Endodermal cell (in vitro differentiated cells): ENCODE measurements around the gene RPL19. TPM values are rescaled to one million over a fixed set of nuclear protein-coding genes. Genes with fewer than 3 reads are reported as not detected.

ENCODE experiments used
- DNase-seq: peaks from one replicate; pipeline ENCODE4 v3.0.0-alpha.2; 2017
- H3K27ac ChIP-seq: 2 replicates; pipeline ENCODE4 v1.5.1; 2013; ENCODE audit warnings: mild to moderate bottlenecking, low read depth, low read length, moderate library complexity
- H3K27me3 ChIP-seq: 2 replicates; pipeline ENCODE4 v1.6.1; 2013; ENCODE audit warnings: mild to moderate bottlenecking, low read length, moderate library complexity; ENCODE audit not compliant: insufficient read depth, control insufficient read depth, poor library complexity, severe bottlenecking
- H3K36me3 ChIP-seq: 2 replicates; pipeline ENCODE4 v1.7.0; 2013; ENCODE audit warnings: mild to moderate bottlenecking, low read length, moderate library complexity; ENCODE audit not compliant: control insufficient read depth, insufficient read depth
- H3K4me1 ChIP-seq: one replicate; pipeline ENCODE4 v1.7.0; 2013; ENCODE audit warnings: low read length; ENCODE audit not compliant: control insufficient read depth, insufficient read depth
- H3K4me3 ChIP-seq: 2 replicates; pipeline ENCODE4 v1.5.1; 2013; ENCODE audit warnings: mild to moderate bottlenecking, low read length, moderate library complexity
- H3K9ac ChIP-seq: 2 replicates; pipeline ENCODE4 v1.6.1; 2013; ENCODE audit warnings: mild to moderate bottlenecking, low read length, moderate library complexity; ENCODE audit not compliant: poor library complexity, severe bottlenecking; ENCODE audit errors: extremely low read depth
- H3K9me3 ChIP-seq: 2 replicates; pipeline ENCODE4 v1.6.1; 2013; ENCODE audit warnings: mild to moderate bottlenecking, low read length, moderate library complexity; ENCODE audit not compliant: control insufficient read depth
- H3K27ac Mint-ChIP-seq: 2 replicates; pipeline ENCODE4 v1.8.0; 2020; ENCODE audit warnings: mixed read lengths
- H3K27me3 Mint-ChIP-seq: 2 replicates; pipeline ENCODE4 v1.8.0; 2021; ENCODE audit warnings: mild to moderate bottlenecking, mixed read lengths; ENCODE audit not compliant: insufficient read depth
- H3K36me3 Mint-ChIP-seq: 2 replicates; pipeline ENCODE4 v1.8.0; 2020; ENCODE audit warnings: low read depth, mixed read lengths
- H3K4me1 Mint-ChIP-seq: 2 replicates; pipeline ENCODE4 v1.8.0; 2020; ENCODE audit warnings: mixed read lengths
- H3K4me3 Mint-ChIP-seq: 2 replicates; pipeline ENCODE4 v1.8.0; 2020; ENCODE audit warnings: mild to moderate bottlenecking, moderate library complexity, mixed read lengths
- H3K9me3 Mint-ChIP-seq: 2 replicates; pipeline ENCODE4 v1.8.0; 2020; ENCODE audit warnings: mild to moderate bottlenecking, mixed read lengths
- WGBS, 2 experiments: methylation state at CpG; one replicate each; pipeline versions ENCODE4 v1.1.5 to v1.1.7; 2013; ENCODE audit warnings: missing lambda C conversion rate in 2 of 2, mixed read lengths in 1 of 2; ENCODE audit not compliant: insufficient coverage in 1 of 2, insufficient read length in 1 of 2; 5-methylcytosine and 5-hydroxymethylcytosine counted together
- total RNA-seq, 2 donors: library from RNA; stranded (reverse); fragmentation: NEBNext Ultra II Directional in 1 of 2; extraction: Animal tissue kit (Norgen Biotek cat#: 25700) in 1 of 2; gene quantifications; 2 replicates in 1 of 2; 3 replicates in 1 of 2; pipeline ENCODE4 v1.2.1, GENCODE V29; 2021
- TF ChIP-seq, protein P1 (sequence below): fragments of 200-600 bp; sonication (generic); conservative IDR thresholded peaks from 2 replicates; pipeline ENCODE4 v1.5.0; 2021; ENCODE audit warnings: antibody characterized with exemption, mild to moderate bottlenecking

The RPL19 gene
- total RNA-seq, 2 donors from 2014 or later: 1,782 to 1,829 TPM

DNA sequence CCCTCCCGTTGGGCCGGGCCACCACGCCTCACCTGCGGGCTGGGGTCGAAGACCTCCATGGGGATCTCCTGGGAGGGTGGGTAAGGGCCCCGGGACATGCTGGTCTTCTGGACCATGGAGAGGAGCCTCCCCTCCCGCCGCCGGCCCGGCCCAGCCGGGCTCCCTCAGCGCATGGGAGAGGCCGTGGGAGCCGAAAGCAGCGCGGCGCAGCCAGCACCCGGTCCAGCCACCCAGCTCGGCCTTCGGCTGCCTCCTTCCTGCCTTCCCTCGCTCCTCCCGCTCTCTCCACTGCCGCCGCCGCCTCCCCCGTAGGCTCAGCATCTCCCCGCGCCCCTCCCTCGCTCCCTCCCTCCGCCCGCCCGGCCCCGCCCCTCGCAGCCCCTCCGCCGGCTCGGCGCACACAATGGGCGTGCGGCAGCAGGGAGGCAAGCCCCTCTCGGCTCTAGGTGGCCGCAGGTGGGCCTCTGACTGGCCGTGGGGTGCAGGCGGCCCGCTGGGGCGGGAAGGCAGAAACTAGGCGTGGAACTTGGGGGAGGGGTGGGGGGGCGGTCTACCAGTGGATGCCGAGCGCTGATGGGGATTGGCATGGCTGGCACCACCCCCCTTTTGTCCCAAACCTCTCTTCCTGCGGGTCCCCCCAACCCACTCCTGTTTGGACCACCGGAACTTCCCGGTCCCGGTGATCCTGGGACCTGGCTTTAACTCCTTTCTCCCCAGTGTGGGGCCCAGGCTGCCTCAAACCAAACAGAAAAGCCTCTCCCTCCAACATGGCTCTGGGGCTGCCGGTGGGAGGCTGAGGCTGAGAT lies 2.5 kb upstream of the RPL19 start, which contains the start of gene CACNB1:
TSS of gene CACNB1 (minus strand) at position 290 of the 806 bp plus-strand sequence. CDS start at position 116, 174 bp downstream.
- H3K27ac Mint-ChIP-seq: no peak within 1 kb of the TSS
- H3K27me3 ChIP-seq: no peaks in the 10 kb centered on the region
- peak within 1 kb of the TSS; percentile 25 for H3K9ac ChIP-seq
- TF ChIP-seq, protein P1, sequence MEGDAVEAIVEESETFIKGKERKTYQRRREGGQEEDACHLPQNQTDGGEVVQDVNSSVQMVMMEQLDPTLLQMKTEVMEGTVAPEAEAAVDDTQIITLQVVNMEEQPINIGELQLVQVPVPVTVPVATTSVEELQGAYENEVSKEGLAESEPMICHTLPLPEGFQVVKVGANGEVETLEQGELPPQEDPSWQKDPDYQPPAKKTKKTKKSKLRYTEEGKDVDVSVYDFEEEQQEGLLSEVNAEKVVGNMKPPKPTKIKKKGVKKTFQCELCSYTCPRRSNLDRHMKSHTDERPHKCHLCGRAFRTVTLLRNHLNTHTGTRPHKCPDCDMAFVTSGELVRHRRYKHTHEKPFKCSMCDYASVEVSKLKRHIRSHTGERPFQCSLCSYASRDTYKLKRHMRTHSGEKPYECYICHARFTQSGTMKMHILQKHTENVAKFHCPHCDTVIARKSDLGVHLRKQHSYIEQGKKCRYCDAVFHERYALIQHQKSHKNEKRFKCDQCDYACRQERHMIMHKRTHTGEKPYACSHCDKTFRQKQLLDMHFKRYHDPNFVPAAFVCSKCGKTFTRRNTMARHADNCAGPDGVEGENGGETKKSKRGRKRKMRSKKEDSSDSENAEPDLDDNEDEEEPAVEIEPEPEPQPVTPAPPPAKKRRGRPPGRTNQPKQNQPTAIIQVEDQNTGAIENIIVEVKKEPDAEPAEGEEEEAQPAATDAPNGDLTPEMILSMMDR: no peak
- no peaks in the 10 kb centered on the region for H3K27me3 Mint-ChIP-seq
- no peaks in the 10 kb centered on the region for H3K4me1 ChIP-seq
- H3K36me3 ChIP-seq: peaks cover 30% of the 10 kb centered on the region
- no peaks in the 10 kb centered on the region for H3K9me3 Mint-ChIP-seq
- H3K36me3 Mint-ChIP-seq: peaks cover 31% of the 10 kb centered on the region
- DNase-seq: peak; percentile 98
- no peaks in the 10 kb centered on the region for H3K9me3 ChIP-seq
- H3K27ac ChIP-seq: no peak within 1 kb of the TSS
- peaks cover 36% of the 10 kb centered on the region for H3K4me1 Mint-ChIP-seq
- WGBS, 2 experiments: 0 to 1% methylated on average over 26 to 52 of the region's 55 CpGs
- H3K4me3 ChIP-seq: peak within 1 kb of the TSS; percentile 79
- H3K4me3 Mint-ChIP-seq: peak within 1 kb of the TSS; percentile 98

DNA sequence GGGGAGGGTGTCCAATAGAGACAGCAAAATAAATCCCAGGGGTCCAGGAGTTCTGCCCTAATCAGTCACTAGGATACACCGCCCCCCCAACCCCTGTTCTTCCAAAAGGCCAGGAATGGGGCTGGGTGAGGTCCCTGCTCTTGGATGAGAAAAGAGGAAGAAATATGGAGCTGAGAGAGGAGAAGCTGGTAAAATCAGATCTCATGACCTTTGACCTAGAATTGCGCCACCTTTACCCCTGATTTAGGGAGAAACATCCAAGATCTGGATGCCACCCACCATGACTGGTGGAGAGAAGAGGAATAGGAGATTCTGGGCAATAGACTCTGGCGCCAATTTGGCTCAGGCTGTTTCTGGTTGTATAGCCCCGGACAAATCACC lies 1.9 kb upstream of the RPL19 start:
- Mint-ChIP-seq H3K4me3 (peak overlapping the region; percentile 98), H3K27me3 (no peaks in the 10 kb centered on the region), H3K27ac (no peak overlapping the region), H3K4me1 (peaks cover 36% of the 10 kb centered on the region), H3K36me3 (peaks cover 31% of the 10 kb centered on the region), H3K9me3 (no peaks in the 10 kb centered on the region)
- WGBS, 2 experiments: 77 to 91% methylated on average over 1 to 4 of the region's 4 CpGs
- TF ChIP-seq, protein P1: no peak
- H3K27me3 ChIP-seq: no peaks in the 10 kb centered on the region
- DNase-seq: no peak
- no peaks in the 10 kb centered on the region for H3K9me3 ChIP-seq
- H3K4me3 ChIP-seq: no peak overlapping the region
- peak overlapping the region; percentile 25 for H3K9ac ChIP-seq
- H3K4me1 ChIP-seq: no peaks in the 10 kb centered on the region
- no peak overlapping the region for H3K27ac ChIP-seq
- peaks cover 28% of the 10 kb centered on the region for H3K36me3 ChIP-seq

DNA sequence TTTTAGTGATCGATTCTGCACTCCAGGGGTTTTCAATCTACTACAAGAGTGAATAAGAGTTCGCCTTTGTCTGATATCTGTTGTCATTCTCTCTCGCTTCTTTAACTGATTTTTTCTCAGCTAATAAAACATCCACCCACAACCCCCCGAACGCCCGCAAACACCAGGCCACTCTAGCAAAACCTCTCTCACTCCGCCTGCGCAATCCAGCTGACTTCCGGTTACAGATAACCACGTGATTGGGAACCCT lies 338 bp upstream of the RPL19 start:
- WGBS, 2 experiments: 4 to 6% methylated on average over 4 to 10 of the region's 10 CpGs
- Histone ChIP-seq H3K9ac (peak overlapping the region; percentile 97), H3K27ac (peak overlapping the region; percentile 98), H3K4me1 (no peaks in the 10 kb centered on the region), H3K27me3 (no peaks in the 10 kb centered on the region), H3K9me3 (no peaks in the 10 kb centered on the region), H3K36me3 (peaks cover 39% of the 10 kb centered on the region), H3K4me3 (peak overlapping the region; percentile 92)
- peaks cover 32% of the 10 kb centered on the region for H3K4me1 Mint-ChIP-seq
- peak; percentile 95 for DNase-seq
- peak overlapping the region; percentile 100 for H3K27ac Mint-ChIP-seq
- TF ChIP-seq, protein P1: no peak
- peak overlapping the region; percentile 98 for H3K4me3 Mint-ChIP-seq
- H3K9me3 Mint-ChIP-seq: no peaks in the 10 kb centered on the region
- no peaks in the 10 kb centered on the region for H3K27me3 Mint-ChIP-seq
- H3K36me3 Mint-ChIP-seq: peaks cover 43% of the 10 kb centered on the region
